Glutamatergic neuron (in vitro differentiated cells): ENCODE measurements around the gene MARK4. TPM values are rescaled to one million over a fixed set of nuclear protein-coding genes. Genes with fewer than 3 reads are reported as not detected.
"Not testable (repeated sequence)": the region's sequence is repeated elsewhere in the genome, so short reads cannot be mapped to it uniquely, and the experiment has no call there.

Experiments
- DNase-seq: peaks from one replicate; pipeline ENCODE4 v3.0.0; 2022
- H3K27ac Mint-ChIP-seq: one replicate; pipeline ENCODE4 v1.8.0; 2020; ENCODE audit warnings: mild to moderate bottlenecking, mixed read lengths, inconsistent platforms; ENCODE audit not compliant: unreplicated experiment
- H3K27me3 Mint-ChIP-seq: one replicate; pipeline ENCODE4 v1.8.0; 2020; ENCODE audit warnings: mild to moderate bottlenecking, moderate library complexity, mixed read lengths, inconsistent platforms; ENCODE audit not compliant: unreplicated experiment
- H3K36me3 Mint-ChIP-seq: one replicate; pipeline ENCODE4 v1.8.0; 2020; ENCODE audit warnings: mild to moderate bottlenecking, mixed read lengths, inconsistent platforms; ENCODE audit not compliant: unreplicated experiment
- H3K4me1 Mint-ChIP-seq: one replicate; pipeline ENCODE4 v1.8.0; 2020; ENCODE audit warnings: mild to moderate bottlenecking, low read depth, mixed read lengths, inconsistent platforms; ENCODE audit not compliant: unreplicated experiment
- H3K4me3 Mint-ChIP-seq: one replicate; pipeline ENCODE4 v1.8.0; 2020; ENCODE audit warnings: mild to moderate bottlenecking, mixed read lengths, inconsistent platforms; ENCODE audit not compliant: unreplicated experiment
- H3K9me3 Mint-ChIP-seq: one replicate; pipeline ENCODE4 v1.8.0; 2020; ENCODE audit warnings: mild to moderate bottlenecking, moderate library complexity, mixed read lengths, inconsistent platforms; ENCODE audit not compliant: unreplicated experiment
- CTCF ChIP-seq: fragments of 200-600 bp; sonication (generic); IDR thresholded peaks from one replicate; pipeline ENCODE4 v1.5.0; 2021; ENCODE audit not compliant: partially characterized antibody, unreplicated experiment
- total RNA-seq: library from RNA; stranded (reverse); fragmentation: NEBNext Ultra II Directional; extraction: Animal tissue kit (Norgen Biotek cat#: 25700); gene quantifications from one replicate; pipeline ENCODE4 v1.2.1, GENCODE V29; 2021; ENCODE audit not compliant: unreplicated experiment

Gene MARK4
- total RNA-seq, 1 donor from 2014 or later = 110 TPM

- Mint-ChIP-seq H3K4me3 (no peak overlapping the region), H3K4me1 (peaks cover 7% of the 10 kb centered on the region)
Measured at GRCh38 chr19:45324349-45324907, 73.4 kb downstream of the MARK4 start.

GRCh38 chr19:45327404-45328143 lies 76.5 kb downstream of the MARK4 start:
- TF ChIP-seq CTCF = no peak
- Mint-ChIP-seq H3K27ac (no peak overlapping the region), H3K4me3 (no peak overlapping the region), H3K9me3 (no peaks in the 10 kb centered on the region), H3K27me3 (peaks cover 6% of the 10 kb centered on the region), H3K4me1 (peaks cover 2% of the 10 kb centered on the region), H3K36me3 (no peaks in the 10 kb centered on the region)
- no peak for DNase-seq

More at GRCh38 chr19:45324349-45324907, 73.4 kb downstream of the MARK4 start:
- no peak for TF ChIP-seq CTCF
- Mint-ChIP-seq H3K27ac (no peak overlapping the region), H3K27me3 (peaks cover 8% of the 10 kb centered on the region), H3K36me3 (no peaks in the 10 kb centered on the region), H3K9me3 (peaks cover 1% of the 10 kb centered on the region)
- no peak for DNase-seq

- Mint-ChIP-seq H3K27me3 (peaks cover 4% of the 10 kb centered on the region), H3K9me3 (no peaks in the 10 kb centered on the region), H3K27ac (no peak overlapping the region), H3K4me1 (peaks cover under 1% of the 10 kb centered on the region), H3K36me3 (no peaks in the 10 kb centered on the region), H3K4me3 (no peak overlapping the region)
- DNase-seq = no peak
- no peak for TF ChIP-seq CTCF
Measured at GRCh38 chr19:45331411-45331810, 80.3 kb downstream of the MARK4 start.

GRCh38 chr19:45333609-45334303 lies 82.7 kb downstream of the MARK4 start:
- Mint-ChIP-seq H3K27me3 (no peaks in the 10 kb centered on the region), H3K4me3 (no peak overlapping the region), H3K36me3 (no peaks in the 10 kb centered on the region), H3K27ac (no peak overlapping the region), H3K4me1 (no peaks in the 10 kb centered on the region), H3K9me3 (no peaks in the 10 kb centered on the region)
- DNase-seq = no peak
- no peak for TF ChIP-seq CTCF

- DNase-seq, H3K4me3 Mint-ChIP-seq, H3K4me1 Mint-ChIP-seq, H3K27ac Mint-ChIP-seq, H3K36me3 Mint-ChIP-seq, H3K9me3 Mint-ChIP-seq, H3K27me3 Mint-ChIP-seq: not testable (repeated sequence)
Measured at GRCh38 chr19:45334881-45335280, 83.8 kb downstream of the MARK4 start.
